ENCODE results near the gene CENPV. TPM values are rescaled to one million over a fixed set of nuclear protein-coding genes. Genes with fewer than 3 reads are reported as not detected.
"Not testable (repeated sequence)": the region's sequence is repeated elsewhere in the genome, so short reads cannot be mapped to it uniquely, and the experiment has no call there.

Gene CENPV
- 14.2 TPM for total RNA-seq
- long read RNA-seq, transcript CENPV-201 (5 exons, 1,165 nt): major isoform, 19 of 29 reads
- long read RNA-seq, partial matches to known transcripts: 2 of 29 reads
- long read RNA-seq, other reads (novel, unspliced or antisense): 3 of 29 reads

DNA sequence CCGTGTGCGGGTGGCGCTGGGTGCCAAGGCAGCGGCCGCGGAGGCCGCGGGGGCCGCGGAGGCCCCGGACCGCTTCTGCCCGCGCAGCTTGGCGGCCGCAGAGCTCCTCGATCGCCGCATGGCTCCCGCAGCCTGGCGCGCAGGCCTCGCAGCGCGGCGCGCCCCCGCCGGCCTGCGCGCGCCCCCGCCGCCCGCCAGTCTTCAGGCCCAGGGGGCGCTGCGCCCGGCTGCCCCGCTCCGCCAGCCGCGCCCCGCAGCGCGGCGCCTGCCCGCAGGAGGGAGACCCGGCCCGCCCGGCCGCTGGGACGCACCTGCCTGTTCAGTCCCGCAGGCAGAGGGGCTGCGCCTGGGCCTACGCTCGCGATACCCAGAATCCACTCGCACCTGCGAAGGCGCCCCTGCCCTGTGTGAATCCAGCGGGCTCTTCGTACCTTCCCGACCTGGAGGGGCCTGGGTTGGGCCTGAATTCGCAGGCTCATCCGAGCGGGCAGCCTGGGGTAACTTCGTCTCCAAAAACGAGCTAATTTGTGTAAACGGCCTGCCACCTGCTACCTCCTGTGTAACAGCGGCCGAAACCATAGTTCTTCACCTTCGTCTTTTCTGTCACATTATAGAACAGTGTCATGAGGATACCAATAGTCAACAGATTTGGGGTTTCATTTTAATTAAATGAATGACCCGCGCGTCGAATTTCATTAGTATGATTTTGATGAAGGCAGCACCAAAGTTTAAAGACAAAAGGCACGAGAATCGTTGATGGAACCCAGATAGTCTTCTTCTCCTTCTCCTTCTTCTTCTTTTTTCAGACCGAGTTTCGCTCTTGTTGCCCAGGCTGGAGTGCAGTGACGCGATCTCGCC lies at the start of gene CENPV:
Gene CENPV (minus strand): TSS at position 153 of the 858 bp plus-strand sequence. CDS start 33 bp downstream, at position 120.
- DNase-seq (peak; percentile 70), ATAC-seq (peak; percentile 86)
- intact Hi-C loops (cut with micrococcal nuclease): no loop called here

- intact Hi-C loops (cut with micrococcal nuclease): no loop called here
- ATAC-seq (no peak), DNase-seq (no peak)
These were observed 45.3 kb upstream of the CENPV start for GRCh38 chr17:16398270-16399267.

DNA sequence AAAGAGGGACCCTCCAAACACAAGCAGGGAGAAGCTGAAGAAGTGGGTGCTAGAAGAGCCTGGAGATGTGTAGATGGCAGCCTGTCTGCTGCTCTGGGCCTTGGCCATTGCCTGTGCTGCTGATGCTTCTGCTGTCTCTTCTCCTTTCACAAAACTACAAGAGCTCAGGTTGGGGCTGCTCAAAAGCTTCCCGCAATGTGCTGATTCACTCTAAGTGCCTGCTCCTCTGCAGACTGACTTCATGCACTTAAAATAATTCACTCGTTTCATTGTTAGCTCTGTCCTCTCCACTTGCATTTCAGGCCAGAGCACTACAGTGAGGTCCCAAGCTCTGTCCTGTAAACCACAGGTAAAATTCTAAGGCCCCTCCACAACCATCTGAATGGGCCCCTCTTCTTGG lies 43.4 kb upstream of the CENPV start:
- intact Hi-C loops (cut with micrococcal nuclease); DNase-seq: not testable (repeated sequence)
- peak; percentile 91 for ATAC-seq

DNA sequence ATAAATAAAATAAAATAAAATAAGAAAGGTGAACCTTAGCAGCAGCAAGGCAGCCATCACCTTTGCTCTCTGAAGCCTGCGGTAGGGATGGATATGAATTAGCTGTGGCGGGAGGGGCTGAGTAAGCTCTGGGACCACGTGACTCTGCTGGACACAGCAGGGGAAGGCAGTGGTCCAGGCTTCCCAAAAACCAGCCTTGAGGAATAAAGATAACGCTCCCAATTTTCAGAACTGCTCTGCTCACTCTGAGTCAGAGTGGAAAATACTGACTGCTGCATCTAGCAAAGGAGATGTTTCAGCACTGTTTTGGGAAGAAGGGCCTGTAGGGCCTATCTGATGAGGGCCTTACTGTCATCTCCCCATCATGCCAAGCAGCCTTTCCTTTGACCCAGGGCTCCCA lies 42.6 kb upstream of the CENPV start:
- peak; percentile 44 for DNase-seq
- intact Hi-C loops (cut with micrococcal nuclease): not testable (repeated sequence)
- ATAC-seq: peak; percentile 79

GRCh38 chr17:16392491-16392890 lies 39.2 kb upstream of the CENPV start:
- DNase-seq; intact Hi-C loops (cut with micrococcal nuclease); ATAC-seq: not testable (repeated sequence)

DNA sequence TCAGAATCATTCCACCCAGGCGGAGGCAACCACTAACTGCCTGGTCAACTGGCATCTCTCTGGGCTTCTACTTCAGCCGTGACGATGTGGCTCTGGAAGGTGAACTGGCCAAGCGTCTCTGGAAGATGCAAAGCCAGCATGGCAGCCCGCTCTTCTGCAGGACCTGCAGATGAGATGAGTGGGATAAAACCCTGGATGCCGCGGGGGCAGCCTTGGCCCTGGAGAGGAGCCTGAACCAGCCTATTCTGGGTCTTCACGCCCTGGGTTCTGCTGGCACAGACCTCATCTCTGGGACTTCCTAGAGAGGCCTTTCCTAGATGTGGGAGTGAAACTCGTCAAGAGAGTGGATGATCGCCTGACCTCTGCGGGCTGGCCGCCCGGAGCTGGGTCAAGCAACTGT lies 38.2 kb upstream of the CENPV start:
- DNase-seq (no peak), ATAC-seq (no peak)
- intact Hi-C loops (cut with micrococcal nuclease): no loop called here

GRCh38 chr17:16386126-16386507 lies 32.8 kb upstream of the CENPV start:
- intact Hi-C loops (cut with micrococcal nuclease); ATAC-seq; DNase-seq: not testable (repeated sequence)

DNA sequence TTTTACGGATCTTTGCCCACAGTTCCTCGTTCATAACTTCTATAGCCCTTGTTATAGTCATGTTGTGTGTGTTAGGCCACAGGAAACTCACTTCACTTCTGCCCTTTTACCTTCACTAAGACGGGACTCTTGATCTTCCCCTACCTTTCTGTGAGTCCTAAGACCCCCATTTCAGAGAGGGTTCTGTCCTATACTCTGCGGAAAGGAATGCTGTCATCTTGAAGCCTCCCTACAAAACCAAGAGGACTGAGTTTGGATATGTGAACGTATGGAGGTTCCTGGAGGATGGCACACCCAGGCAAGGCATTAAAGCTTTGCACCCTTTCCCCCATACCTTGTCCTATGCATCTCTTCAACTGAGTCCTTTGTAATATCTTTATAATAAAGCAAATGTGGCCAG lies 31.3 kb upstream of the CENPV start:
- intact Hi-C loops (cut with micrococcal nuclease): no loop called here
- ATAC-seq (no peak), DNase-seq (no peak)

- ATAC-seq (no peak), DNase-seq (no peak)
- intact Hi-C loops (cut with micrococcal nuclease): no loop called here
These were observed 30.6 kb upstream of the CENPV start for GRCh38 chr17:16383772-16384287.

GRCh38 chr17:16383216-16383615 lies 29.9 kb upstream of the CENPV start:
- intact Hi-C loops (cut with micrococcal nuclease): no loop called here

GRCh38 chr17:16381496-16381820 lies 28.2 kb upstream of the CENPV start:
- intact Hi-C loops (cut with micrococcal nuclease): no loop called here
- ATAC-seq: no peak
- DNase-seq: no peak

More at GRCh38 chr17:16383216-16383615, 29.9 kb upstream of the CENPV start:
- ATAC-seq (no peak), DNase-seq (no peak)

- DNase-seq (peak; percentile 97), ATAC-seq (peak; percentile 99)
- intact Hi-C loops (cut with micrococcal nuclease): no loop called here
These were observed 27.6 kb upstream of the CENPV start, which contains the start of gene UBB for GRCh38 chr17:16380640-16381495. Gene UBB, plus strand, starts transcription at chr17:16381091. Its CDS starts 817 bp downstream, at chr17:16381908.

DNA sequence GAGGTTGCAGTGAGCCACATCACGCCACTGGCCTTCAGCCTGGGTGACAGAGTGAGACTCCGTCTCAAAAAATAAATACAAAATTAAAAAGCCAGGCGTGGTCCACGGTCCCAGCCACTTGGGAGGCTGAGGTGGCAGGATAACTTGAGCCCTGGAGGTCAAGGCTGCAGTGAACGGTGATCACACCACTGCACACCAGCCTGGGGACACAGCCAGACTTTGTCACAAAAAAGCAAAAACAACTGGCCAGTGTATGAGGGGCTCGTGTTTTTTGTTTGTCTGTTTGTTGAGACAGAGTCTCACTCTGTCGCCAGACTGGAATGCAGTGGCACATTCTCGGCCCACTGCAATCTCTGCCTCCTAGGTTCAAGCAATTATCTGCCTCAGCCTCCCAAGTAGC lies 26.4 kb upstream of the CENPV start:
- intact Hi-C loops (cut with micrococcal nuclease): no loop called here
- ATAC-seq (no peak), DNase-seq (no peak)

DNA sequence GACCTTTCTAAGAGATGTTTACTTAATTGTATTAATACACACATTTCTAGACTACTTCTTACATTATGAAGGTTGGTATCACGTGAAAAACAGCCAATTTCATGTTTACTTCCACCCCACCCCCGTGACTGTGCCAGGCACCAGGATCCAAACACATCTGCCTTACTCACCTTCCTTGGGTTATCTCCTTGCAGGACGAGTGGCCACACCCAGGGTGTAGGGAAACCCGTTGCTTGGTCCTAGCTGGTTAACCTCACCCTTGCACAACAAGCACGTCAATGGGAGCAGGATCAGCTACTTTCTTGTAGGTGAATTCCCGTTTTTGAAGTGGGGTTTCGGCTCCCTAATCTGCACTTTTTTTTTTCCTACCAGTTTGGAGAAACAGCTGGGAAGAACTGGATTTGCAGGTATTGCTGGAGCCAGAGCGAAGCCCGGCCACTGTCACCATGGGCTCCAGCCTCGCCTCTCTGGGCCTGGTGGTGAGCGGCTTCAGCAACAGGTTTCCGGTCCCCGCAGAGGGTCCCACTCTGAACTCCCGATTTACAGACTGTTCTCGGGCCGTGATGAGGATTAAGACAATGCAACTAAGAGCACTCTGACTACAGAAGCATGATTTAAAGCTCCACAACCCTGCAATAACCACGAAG lies 25.5 kb upstream of the CENPV start:
- DNase-seq: no peak
- ATAC-seq: no peak
- intact Hi-C loops (cut with micrococcal nuclease): no loop called here

- ATAC-seq: no peak
These were observed 24.7 kb upstream of the CENPV start for GRCh38 chr17:16377941-16378341.

GRCh38 chr17:16374146-16374938 lies 21.1 kb upstream of the CENPV start:
- no peak for DNase-seq
- intact Hi-C loops (cut with micrococcal nuclease): no loop called here
- peak; percentile 95 for ATAC-seq

More at GRCh38 chr17:16377941-16378341, 24.7 kb upstream of the CENPV start:
- intact Hi-C loops (cut with micrococcal nuclease): no loop called here
- DNase-seq: no peak

- ATAC-seq (peak; percentile 29), DNase-seq (no peak)
- intact Hi-C loops (cut with micrococcal nuclease): no loop called here
These were observed 18.5 kb upstream of the CENPV start for GRCh38 chr17:16371742-16372141.

Data from left ventricle myocardium superior (tissue), 1 donor.